NCI-H1694 treated with DMSO at 0.1 percent for 48 hours (cell line): Measurements from ENCODE around the gene DUSP21.
A peak's percentile ranks its signal among the peaks of the same experiment; 100 is the strongest.
"Not testable (repeated sequence)": the region's sequence is repeated elsewhere in the genome, so short reads cannot be mapped to it uniquely, and the experiment has no call there.

Experiments used
- DNase-seq: peaks from one replicate; lab custom pipeline; 2025; lab: John Stamatoyannopoulos, UW

Gene DUSP21

GRCh38 chrX:44843753-44844152, at the start of gene DUSP21:
DUSP21 (plus strand) TSS chrX:44844021; CDS start chrX:44844133, 112 bp downstream.
- DNase-seq, result no peak

- DNase-seq, result no peak
Observed at GRCh38 chrX:44795945-44796450, 47.8 kb upstream of the DUSP21 start.

DNA sequence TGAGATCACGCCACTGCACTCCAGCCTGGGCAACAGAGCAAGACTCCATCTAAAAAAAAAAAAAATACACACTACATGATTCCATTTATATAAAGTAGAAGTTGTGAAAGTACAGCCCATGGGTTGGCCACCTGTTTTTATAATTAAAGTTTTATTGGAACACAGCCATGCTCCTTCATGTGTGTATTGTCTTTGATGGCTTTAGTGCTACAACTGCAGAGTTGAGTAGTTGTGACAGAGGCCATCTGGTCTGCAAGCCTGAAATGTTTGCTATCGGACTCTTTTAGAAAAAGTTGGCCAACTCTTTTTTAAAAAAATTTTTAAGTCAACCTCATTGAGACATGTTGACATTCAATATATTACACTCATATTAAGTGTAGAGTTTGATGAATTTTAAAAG, 41.2 kb upstream of the DUSP21 start:
- DNase-seq, result no peak

DNA sequence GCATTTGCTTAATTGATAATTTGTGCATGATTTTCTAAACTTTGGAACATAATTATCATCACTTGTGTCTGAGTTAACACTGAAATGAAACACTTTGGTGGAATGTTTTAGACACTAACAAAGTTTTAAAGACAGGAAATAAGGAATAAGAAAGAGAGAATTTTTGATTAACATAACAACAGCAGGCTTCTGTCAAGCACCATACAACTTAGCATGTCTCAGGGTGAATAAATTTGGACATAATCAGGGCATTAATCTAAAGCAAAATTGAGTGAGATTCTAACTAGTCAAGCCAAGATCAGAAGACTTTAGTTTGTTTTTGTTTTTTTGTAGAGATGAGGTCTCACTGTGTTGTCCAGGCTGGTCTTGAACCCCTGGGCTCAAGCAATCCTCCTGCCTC, 28.1 kb upstream of the DUSP21 start:
- DNase-seq, result no peak

- DNase-seq, result no peak
Observed at GRCh38 chrX:44816367-44816766, 27.5 kb upstream of the DUSP21 start.

GRCh38 chrX:44817029-44817428, 26.8 kb upstream of the DUSP21 start:
- no peak for DNase-seq

- DNase-seq, result no peak
Observed at GRCh38 chrX:44822601-44823000, 21.2 kb upstream of the DUSP21 start.

GRCh38 chrX:44823193-44823592, 20.6 kb upstream of the DUSP21 start:
- not testable (repeated sequence) for DNase-seq

GRCh38 chrX:44828008-44828605, 15.7 kb upstream of the DUSP21 start:
- DNase-seq, result peak; percentile 7

- no peak for DNase-seq
Observed at GRCh38 chrX:44829832-44830231, 14.0 kb upstream of the DUSP21 start.

GRCh38 chrX:44842550-44843317, 1.1 kb upstream of the DUSP21 start:
- DNase-seq, result no peak

DNA sequence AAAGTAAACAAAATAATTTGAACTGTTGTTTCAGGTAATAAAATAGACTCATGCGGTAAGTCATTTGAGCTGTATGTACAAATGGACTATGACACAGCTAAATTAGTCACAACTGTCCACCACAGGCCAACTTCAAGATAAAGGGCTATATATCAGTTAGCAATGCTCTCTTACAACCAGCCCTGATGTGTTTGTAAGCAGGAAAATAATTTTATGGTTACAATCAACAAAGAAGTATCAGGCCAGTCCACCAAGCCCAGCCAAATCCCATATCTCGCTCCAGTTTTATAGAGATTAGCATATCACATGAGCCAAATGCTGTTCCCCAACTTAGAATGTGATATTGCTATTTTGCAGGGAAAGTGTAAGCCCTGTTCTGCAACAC, 511 bp upstream of the DUSP21 start:
- DNase-seq, result no peak

GRCh38 chrX:44844204-44844603, 383 bp downstream of the DUSP21 start:
- no peak for DNase-seq

DNA sequence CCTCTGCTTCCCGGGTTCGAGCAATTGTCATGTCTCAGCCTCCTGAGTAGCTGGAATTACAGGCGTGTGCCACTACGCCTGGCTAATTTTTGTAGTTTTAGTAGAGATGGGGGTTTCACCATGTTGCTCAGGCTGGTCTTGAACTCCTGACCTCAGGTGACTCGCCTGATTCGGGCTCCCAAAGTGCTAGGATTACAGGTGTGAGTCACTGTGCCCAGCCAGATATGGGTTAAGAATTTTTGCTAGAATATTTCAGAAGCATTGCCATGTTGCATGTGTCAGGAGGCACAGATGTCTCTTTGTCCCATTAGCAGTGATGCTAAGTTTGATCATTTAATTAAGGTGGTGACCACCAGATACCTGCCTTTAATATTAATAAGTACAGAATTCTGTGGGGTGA, 7.1 kb downstream of the DUSP21 start:
- DNase-seq, result not testable (repeated sequence)

GRCh38 chrX:44871114-44871645, 27.4 kb downstream of the DUSP21 start:
- DNase-seq, result no peak

GRCh38 chrX:44871931-44872820, 28.4 kb downstream of the DUSP21 start:
- DNase-seq, result peak; percentile 12

DNA sequence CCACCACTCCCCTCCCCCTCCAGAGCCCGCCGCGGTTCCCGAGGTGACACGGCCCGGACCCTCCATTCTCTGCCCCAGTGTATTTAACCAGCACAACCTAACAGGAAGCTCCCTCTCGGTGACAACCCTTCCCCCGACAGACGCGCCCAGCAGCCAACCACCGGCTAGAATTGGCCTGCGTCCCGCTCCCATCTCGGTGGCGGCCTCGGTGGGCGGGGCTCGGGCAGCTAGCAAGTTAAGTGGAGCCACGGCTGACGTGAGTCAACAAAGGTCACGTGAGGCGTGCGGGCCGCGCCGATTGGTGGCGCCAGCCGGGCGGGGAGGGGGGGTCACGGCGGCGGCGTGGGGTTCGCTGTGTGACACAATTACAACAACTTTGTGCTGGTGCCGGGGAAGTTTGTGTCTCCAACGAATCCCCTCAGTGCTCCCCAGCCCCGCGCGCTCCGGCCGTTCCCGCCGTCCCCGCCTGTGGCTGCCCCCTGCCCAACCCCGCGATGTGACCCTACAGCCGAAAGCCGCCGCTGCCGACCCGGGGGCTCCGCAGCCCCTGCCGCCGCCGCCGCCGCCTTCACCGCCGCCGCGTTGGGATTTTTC, 29.1 kb downstream of the DUSP21 start, which contains the start of gene KDM6A:
Gene KDM6A, plus strand, starts transcription at position 368 of the 594 bp plus-strand sequence. CDS start 364 bp downstream, outside the sequence.
- DNase-seq, result peak; percentile 94

GRCh38 chrX:44873415-44874276, 29.8 kb downstream of the DUSP21 start:
- DNase-seq, result no peak

DNA sequence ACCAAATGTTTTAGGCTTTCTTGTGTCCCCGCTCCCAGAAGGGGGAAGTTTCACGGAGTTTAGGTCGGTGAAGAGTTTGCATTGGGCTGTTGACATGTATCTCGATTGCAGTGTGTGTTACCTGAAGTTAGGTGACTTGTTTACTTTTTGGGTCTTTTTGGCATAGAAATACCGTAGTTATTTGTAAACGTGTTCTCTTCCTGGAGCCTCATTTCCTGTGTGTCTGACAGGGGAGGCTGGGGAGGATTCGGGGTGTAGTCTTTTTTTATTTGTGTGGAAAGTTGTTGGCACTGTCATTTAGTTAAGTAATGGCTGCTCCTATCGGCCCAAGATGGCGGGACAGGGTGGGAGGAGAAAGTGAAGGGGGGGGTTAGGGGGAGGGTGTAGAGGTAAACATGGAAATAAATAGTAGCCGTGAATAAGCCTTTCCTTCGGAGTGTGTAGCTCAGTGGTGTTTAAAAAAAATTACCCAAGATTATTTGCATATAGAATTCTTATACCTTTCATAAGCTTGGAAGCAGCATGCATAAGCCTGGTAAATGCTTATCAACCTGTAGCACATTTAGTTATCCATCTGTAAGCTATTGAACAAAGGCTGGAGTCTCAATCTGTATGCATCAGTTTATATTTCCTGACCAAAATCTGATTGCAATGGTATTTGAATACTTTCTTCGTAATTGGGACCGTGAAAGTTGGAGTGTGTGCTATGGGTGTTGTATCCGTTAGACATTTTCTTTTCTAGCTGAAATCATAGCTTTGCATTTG, 30.8 kb downstream of the DUSP21 start:
- no peak for DNase-seq

DNA sequence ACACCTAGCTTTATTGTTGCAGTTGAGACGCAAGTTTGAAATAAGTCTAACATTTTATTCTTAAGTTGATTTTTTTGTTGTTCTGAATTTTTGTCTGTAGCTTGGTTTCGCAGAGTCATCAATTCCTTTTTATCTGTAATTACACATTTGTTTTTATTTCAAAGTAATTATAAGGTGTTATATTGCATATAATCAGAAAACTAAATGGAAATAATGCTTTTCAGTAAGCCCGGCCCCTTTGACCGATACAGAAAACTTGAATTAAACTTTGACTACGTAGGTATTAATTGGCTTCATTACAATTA, 31.3 kb downstream of the DUSP21 start:
- no peak for DNase-seq
